HPDE6-E6E7 (cell line): ENCODE results near the gene HERPUD1.
"Not testable (repeated sequence)": the region's sequence is repeated elsewhere in the genome, so short reads cannot be mapped to it uniquely, and the experiment has no call there.

Experiments
- DNase-seq: peaks from one replicate; pipeline ENCODE4 v3.0.0; 2011; ENCODE audit warnings: missing footprints; ENCODE audit errors: extremely low spot score

Gene HERPUD1

GRCh38 chr16:56933828-56934598 lies 2.1 kb downstream of the HERPUD1 start:
- no peak for DNase-seq

DNA sequence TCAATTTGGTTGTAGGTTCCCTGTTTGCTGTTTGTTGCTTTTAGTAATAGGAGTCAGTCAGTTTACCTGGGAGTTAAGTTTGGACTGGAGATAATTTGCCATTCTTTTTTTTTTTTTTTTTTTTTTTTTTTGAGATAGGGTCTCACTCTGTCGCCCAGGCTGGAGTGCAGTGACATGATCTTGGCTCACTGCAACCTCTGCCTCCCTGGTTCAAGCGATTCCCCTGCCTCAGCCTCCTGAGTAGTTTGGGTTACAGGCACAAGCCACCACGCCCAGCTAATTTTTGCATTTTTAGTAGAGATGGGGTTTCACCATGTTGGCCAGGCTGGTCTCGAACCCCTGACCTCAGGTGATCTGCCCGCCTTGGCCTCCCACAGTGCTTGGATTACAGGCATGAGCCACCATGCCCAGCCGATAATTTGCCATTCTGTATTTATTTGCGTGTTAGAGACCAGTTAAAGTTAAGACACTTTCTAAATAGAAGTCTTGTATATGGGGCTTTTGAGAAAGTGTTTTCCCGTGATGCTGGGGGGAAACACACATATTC lies 2.7 kb downstream of the HERPUD1 start:
- not testable (repeated sequence) for DNase-seq

DNA sequence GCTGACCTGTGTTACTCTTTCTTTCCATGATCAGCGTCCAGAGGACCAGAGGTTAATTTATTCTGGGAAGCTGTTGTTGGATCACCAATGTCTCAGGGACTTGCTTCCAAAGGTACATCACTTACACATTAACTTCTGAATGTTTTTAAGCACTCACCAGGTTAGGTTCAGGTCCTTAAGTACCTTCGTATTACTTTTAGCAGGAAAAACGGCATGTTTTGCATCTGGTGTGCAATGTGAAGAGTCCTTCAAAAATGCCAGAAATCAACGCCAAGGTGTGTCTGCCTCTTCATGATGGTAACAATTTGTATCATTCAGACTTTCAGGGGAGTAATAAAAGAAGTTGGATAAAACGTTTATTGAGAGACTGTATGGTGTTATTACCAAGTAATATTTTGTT lies 3.3 kb downstream of the HERPUD1 start:
- DNase-seq: no peak

DNA sequence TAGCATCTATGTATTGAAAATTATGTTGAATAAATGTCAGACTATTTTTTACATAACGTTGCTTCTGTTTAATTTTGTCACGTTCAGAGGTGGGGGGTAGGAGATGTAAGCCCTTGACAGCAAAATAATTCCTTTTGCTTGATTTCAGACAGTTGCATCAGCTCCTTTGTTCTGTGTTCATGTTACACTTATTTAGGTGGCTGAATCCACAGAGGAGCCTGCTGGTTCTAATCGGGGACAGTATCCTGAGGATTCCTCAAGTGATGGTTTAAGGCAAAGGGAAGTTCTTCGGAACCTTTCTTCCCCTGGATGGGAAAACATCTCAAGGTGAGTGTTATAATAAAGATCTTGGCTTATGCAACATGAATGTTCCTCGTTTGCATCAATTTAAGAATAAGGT lies 4.5 kb downstream of the HERPUD1 start:
- no peak for DNase-seq

DNA sequence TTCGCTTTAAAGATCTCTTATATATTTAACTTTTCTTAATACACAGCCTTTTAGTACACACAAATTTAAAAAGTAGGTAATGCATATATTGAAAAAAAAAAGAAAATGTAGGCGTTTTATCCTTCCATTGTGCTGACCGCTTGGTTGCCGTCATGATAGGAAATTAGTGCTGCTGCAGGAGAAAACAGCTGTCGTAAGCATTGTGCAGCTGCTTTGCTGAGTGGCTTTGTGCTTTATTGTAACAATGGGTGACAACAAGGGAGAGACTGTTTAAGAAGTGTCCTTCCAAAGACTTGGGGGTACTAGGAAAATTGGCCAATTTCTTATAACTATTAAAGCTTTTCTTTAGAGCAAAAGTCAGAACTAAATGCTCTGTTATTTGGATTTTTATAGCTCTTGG lies 5.0 kb downstream of the HERPUD1 start:
- no peak for DNase-seq

DNA sequence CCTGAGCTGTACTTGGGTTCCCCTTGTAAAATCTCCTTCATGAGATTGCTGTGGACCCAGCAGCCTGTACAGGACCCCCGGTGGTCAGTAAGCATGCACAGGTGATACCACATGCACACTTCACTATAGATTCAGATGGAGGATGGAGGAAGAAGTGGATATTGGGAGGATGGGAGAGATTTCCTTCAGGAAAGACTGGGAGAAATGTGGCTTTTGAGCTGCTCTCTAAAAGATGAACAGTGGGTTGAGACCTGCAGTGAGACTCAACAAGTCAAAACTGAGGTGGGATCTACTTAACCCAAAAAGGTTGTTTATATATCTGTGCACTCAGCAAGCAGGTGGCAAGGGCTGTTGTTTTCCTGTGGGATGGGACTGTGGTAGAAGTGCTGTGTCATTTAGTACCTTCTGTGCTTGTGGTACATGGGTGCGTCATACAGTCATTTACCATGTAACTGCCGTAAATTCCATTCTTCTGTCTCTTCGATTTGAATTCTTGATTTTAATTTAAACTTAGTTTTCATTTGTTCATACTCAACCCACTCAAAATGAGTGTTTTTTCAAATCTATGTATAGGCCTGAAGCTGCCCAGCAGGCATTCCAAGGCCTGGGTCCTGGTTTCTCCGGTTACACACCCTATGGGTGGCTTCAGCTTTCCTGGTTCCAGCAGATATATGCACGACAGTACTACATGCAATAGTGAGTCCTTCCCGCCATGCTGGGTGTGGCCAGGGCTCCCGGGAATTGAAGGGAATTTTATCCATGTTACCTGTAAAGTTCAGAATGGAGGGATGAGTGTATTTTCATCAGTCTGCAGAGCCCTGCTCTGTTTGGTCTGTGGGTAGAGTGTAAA lies 6.9 kb downstream of the HERPUD1 start:
- no peak for DNase-seq

- no peak for DNase-seq
Measured at GRCh38 chr16:56939801-56940200, 7.9 kb downstream of the HERPUD1 start.

DNA sequence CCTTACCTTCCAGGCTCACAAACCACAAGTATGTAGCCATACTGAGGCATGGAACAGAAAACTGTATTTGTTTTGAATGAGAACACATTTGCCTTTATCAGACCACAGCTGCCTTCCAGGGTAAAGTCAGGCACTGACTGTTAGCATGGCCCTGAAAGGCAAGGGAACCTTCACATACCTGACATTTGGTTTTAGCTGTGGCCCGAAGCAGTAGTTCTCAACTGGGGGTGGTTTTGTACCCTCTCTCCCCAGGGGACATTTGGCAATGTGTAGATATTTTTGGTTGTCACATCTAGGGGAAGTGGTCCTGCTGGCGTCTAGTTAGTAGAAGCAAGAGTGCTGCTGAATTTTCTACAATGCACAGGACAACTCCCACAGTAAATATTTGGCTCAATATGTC lies 9.2 kb downstream of the HERPUD1 start:
- no peak for DNase-seq

DNA sequence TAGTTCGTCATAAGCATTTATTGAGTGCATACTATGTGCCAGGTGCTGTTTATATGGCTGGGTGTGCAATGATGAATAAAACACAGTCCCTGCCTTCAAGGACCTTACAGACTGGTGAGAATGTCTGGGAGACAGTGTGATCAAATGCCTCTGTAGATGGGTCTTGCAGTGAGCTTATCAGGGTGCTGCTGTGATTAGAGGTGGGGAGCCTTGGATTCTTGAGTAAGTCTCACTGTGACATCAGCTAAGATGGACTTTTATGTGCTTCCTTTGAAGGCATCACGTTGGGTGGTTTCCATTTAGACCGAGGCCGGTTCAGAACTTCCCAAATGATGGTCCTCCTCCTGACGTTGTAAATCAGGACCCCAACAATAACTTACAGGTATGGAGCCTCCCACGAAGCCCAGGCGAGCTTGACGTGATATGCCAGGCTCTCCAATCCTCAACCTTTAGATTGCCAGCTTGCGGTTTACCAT lies 10.0 kb downstream of the HERPUD1 start:
- no peak for DNase-seq

DNA sequence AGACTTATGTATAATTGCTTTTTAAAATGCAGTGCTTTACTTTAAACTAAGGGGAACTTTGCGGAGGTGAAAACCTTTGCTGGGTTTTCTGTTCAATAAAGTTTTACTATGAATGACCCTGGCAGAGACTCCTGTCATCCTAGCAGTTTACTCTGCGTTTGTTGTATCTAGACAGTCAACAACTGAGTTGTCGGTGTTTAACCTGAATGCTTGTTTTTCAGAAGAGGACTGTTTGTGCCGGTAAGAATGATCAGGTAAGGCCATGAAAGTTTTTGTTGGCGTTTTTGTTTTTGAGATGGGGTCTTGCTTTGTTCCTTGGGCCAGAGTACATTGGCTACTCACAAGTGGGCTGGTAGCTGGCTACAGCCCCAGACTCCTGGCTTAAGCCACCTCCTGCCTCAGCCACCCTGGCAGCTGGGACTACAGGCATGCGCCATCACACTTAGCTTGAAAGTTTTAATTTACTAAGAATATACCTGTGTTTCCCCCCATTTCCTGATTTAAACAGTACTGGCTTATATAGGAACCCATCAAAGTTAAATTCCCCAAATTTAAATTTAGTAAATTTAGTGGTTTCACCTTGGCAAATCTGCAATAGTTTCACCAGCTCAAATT lies 11.9 kb downstream of the HERPUD1 start:
- DNase-seq: no peak

- no peak for DNase-seq
Measured at GRCh38 chr16:56944954-56945839, 13.3 kb downstream of the HERPUD1 start.

GRCh38 chr16:56945847-56946527 lies 14.0 kb downstream of the HERPUD1 start:
- DNase-seq: no peak

DNA sequence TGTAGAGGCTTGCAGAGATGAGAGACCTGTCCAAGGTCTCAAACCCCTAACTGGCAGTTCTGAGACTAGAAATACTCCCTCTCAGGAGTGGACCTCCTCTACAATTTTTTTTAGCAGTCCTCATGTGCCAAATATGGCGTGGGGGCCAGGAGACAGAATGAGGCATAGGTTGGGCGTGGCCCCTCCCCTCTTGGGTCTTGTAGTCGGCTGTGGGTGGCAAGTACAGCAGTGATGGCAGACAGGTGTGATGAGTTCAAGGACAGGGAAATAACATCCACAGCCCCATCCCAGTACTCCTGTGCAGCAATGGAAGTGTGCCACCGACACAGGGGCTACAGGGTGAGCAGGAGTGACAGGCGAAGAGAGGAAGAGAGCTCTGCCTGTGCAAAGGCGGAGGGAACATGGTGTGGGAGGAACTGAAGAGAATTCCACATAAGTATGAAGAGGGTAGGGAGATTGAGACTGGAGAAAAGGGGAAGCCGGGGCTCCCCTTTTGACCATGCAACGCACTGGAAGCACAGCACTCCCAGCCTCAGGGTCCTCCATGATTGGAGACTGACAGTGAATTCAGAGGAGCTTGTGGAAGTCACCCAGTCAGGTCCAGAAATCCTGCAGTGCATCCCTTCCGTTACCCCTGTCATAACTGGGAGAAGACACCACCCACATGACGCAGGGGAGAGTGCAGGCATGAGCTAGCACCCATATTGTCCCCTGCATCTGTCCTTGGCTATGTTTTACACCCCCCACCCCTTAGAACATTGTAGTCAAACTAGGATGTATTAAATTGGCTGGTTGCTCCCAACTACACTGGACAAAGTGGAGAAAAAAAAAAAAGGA lies 15.0 kb downstream of the HERPUD1 start:
- no peak for DNase-seq

- DNase-seq: no peak
Measured at GRCh38 chr16:56947604-56947995, 15.7 kb downstream of the HERPUD1 start.

DNA sequence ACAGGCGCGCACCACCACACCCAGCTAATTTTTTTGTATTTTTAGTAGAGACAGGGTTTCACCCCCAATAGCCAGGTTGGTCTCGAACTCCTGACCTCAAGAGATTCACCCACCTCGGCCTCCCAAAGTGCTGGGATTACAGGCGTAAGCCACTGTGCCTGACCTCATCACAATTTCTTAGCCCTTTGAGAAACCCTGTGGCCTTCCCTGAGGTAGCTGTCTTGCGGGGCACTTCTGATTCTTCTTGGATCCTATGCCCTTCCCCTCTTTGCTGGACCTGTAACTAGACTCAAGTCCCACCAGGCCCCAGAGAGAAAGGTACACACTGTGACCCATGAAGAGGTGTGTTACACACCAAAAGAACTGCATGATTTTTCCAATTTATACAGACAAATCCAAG lies 16.3 kb downstream of the HERPUD1 start:
- no peak for DNase-seq

DNA sequence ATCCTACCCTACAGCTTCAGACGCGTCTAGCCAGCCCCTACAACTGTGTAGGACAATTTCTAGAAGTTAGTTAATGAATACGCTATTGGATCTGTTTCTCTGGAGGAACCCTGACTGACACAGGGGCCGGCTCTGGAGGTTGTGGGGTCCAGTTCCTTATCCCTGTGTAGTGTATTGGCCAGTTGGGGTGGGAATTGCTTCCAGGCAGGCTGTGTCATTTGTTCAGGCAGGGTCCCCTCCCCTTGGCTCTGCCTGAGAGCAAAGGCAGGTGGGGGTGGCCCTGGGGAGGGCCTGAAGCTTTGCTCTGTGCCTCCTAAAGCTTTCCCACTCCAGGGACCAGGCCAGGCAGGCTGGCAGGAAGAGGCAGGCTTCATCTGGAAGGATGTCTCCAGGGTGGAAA lies 18.1 kb downstream of the HERPUD1 start:
- DNase-seq: no peak

DNA sequence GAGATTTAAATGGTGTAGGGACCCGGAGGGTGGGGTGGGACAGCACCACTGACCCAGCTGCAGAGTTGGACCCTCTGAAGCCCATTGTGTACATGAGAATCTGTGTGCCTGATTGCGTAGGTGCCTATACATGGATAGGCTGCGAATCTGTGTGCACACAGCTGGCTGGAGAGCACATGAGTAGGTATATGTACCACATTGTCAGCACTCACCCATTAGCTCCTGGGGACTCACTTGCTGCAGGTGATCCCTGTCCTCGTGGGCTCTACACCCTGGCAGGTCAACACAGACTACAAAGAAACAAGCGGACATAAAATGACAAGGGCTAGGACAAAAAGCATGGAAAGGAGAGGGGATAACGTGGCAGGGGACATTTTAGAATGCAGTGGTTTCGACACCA lies 18.5 kb downstream of the HERPUD1 start:
- DNase-seq: no peak

- no peak for DNase-seq
Measured at GRCh38 chr16:56950881-56951771, 19.2 kb downstream of the HERPUD1 start.

GRCh38 chr16:56953006-56953405 lies 21.1 kb downstream of the HERPUD1 start:
- no peak for DNase-seq
